Upper lobe of left lung (tissue), 4 donors: ENCODE measurements around the gene KAZN.

Experiments used
- CTCF ChIP-seq, 6 experiments: fragments of 450-650 bp in 4 of 6; fragments of 200-600 bp in 2 of 6; sonication (generic) in 2 of 6; IDR thresholded peaks; one replicate each; pipeline ENCODE4 v1.5.1; 2016 to 2019; ENCODE audit warnings: antibody characterized with exemption in 6 of 6
- EP300 ChIP-seq, 4 donors: sonication (generic); formaldehyde crosslinking; IDR thresholded peaks; one replicate each; pipeline ENCODE4 v1.5.1; 2017; ENCODE audit warnings: antibody characterized with exemption in 4 of 4, control low read depth in 2 of 4
- POLR2A ChIP-seq, 4 donors: fragments of 450-650 bp; IDR thresholded peaks; one replicate each; pipeline ENCODE4 v1.5.1; 2016 to 2017; ENCODE audit warnings: antibody characterized with exemption in 4 of 4, mild to moderate bottlenecking in 2 of 4
- POLR2AphosphoS5 ChIP-seq, 2 donors: sonication (generic); formaldehyde crosslinking; IDR thresholded peaks; one replicate each; pipeline ENCODE4 v1.5.1; 2017; ENCODE audit warnings: antibody characterized with exemption in 2 of 2

GRCh38 chr1:15014516-15014915, 416.0 kb downstream of the KAZN start:
- no peak for TF ChIP-seq CTCF (IDR thresholded peaks at IDR 0.05)
- TF ChIP-seq POLR2A (IDR thresholded peaks at IDR 0.05), result no peak
- no peak for TF ChIP-seq POLR2AphosphoS5 (IDR thresholded peaks at IDR 0.05)
- TF ChIP-seq EP300 (IDR thresholded peaks at IDR 0.05), result no peak
